ENCODE measurements around the gene FAM171A2.

- TF ChIP-seq CTCF (IDR thresholded peaks at IDR 0.05; ENCODE audit: insufficient read depth, low read length): no peak
- no peak for TF ChIP-seq REST (IDR thresholded peaks at IDR 0.05; ENCODE audit: insufficient replicate concordance, low read depth)
- TF ChIP-seq GABPA (IDR thresholded peaks at IDR 0.05; ENCODE audit: low read depth): no peak
- no peak for TF ChIP-seq POLR2AphosphoS5 (IDR thresholded peaks at IDR 0.05; ENCODE audit: low read depth)
- TF ChIP-seq SPI1 (IDR thresholded peaks at IDR 0.05; ENCODE audit: borderline replicate concordance, low read depth): no peak
Measured at GRCh38 chr17:44322236-44322895, 41.3 kb downstream of the FAM171A2 start.
